Measurements from ENCODE around the gene CALR.

Gene CALR

GRCh38 chr19:12945479-12946091 is 7.2 kb downstream of the CALR start, which contains the start of gene RAD23A (continued):
- TF ChIP-seq ZNF324 (tag by site-specific recombination; IDR thresholded peaks at IDR 0.05) (peak; percentile 21; the same call in 1 of the 2 replicates), PBX3 (CRISPR knock-in tag; IDR thresholded peaks at IDR 0.05) (no peak), ZNF335 (tag by site-specific recombination; conservative IDR thresholded peaks at IDR 0.05) (peak; percentile 60; the same call in 1 of the 2 replicates), PRDM1 (tag by site-specific recombination; IDR thresholded peaks at IDR 0.05) (no peak), HOXD13 (CRISPR knock-in tag; IDR thresholded peaks at IDR 0.05; ENCODE audit: borderline replicate concordance) (no peak), ZBTB20 (tag by site-specific recombination; IDR thresholded peaks at IDR 0.05) (no peak), ZNF654 (tag by site-specific recombination; IDR thresholded peaks at IDR 0.05; ENCODE audit: low read depth) (no peak), INSM2 (tag by site-specific recombination; IDR thresholded peaks at IDR 0.05) (peak; percentile 53; the same call in 1 of the 2 replicates), ZNF280C (tag by site-specific recombination; IDR thresholded peaks at IDR 0.05) (no peak), ZNF416 (tag by site-specific recombination; IDR thresholded peaks at IDR 0.05) (no peak), ZBTB1 (tag by site-specific recombination; IDR thresholded peaks at IDR 0.05) (0 out of 2 replicates have a peak, but pooled peaks have one; percentile 12), ZNF394 (tag by site-specific recombination; IDR thresholded peaks at IDR 0.05; ENCODE audit: borderline replicate concordance) (no peak), ZNF555 (tag by site-specific recombination; conservative IDR thresholded peaks at IDR 0.05) (no peak), ZNF549 (tag by site-specific recombination; IDR thresholded peaks at IDR 0.05) (no peak), ZNF610 (tag by site-specific recombination; IDR thresholded peaks at IDR 0.05; ENCODE audit: borderline replicate concordance) (no peak), ZBTB11 (tag by site-specific recombination; conservative IDR thresholded peaks at IDR 0.05; ENCODE audit: low read depth) (peak; percentile 74), BCL6B (tag by site-specific recombination; IDR thresholded peaks at IDR 0.05) (no peak), ZNF513 (tag by site-specific recombination; IDR thresholded peaks at IDR 0.05) (no peak), ZBTB26 (tag by site-specific recombination; optimal IDR thresholded peaks at IDR 0.05) (peak; percentile 100), ATF2 (tag by site-specific recombination; IDR thresholded peaks at IDR 0.05; ENCODE audit: low read depth) (peak; percentile 100), ZNF114 (tag by site-specific recombination; IDR thresholded peaks at IDR 0.05) (no peak), ZNF670 (tag by site-specific recombination; IDR thresholded peaks at IDR 0.05; ENCODE audit: low read depth) (no peak), WT1 (tag by site-specific recombination; IDR thresholded peaks at IDR 0.05) (peak; percentile 23; the same call in 1 of the 2 replicates), ZNF664 (tag by site-specific recombination; IDR thresholded peaks at IDR 0.05) (no peak), ZNF354C (tag by site-specific recombination; IDR thresholded peaks at IDR 0.05; ENCODE audit: borderline replicate concordance, low read depth) (no peak)
